Measurements from ENCODE around the gene SLC45A2.
A peak's percentile ranks its signal among the peaks of the same experiment; 100 is the strongest.

Gene SLC45A2

DNA sequence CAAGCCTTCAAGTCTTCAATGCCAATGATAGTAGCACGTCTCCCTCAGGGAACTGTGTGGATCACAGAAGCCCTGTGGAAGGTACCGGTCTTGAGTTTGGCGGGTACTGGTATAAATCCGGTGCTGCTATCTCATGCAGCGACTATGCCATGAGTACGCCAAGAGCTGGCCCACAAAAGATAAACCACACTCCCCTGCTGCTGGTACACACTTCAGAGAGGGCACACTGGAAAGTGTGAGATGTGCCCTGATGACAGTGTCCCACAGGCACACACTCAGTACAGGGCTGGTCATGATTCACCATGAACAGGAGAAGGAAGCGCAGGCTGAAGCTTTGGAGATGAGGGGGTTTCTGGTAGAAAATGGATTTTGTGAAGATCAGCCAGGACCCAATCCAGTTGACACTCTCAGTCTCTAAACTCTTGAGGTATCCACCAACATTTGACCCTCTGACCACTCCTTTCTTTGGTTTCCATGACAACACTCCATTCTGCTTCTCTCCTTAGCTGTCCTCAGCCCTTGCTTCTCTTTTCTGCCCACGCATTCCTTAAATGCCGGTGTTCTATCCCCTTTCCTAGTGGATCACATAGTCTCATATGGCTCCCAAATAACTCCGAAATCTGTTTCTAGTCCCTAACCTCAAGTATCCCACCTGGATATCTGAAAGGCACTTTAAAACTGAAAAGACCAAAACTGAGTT, 18.3 kb upstream of the SLC45A2 start:
- TF ChIP-seq, protein P1, sequence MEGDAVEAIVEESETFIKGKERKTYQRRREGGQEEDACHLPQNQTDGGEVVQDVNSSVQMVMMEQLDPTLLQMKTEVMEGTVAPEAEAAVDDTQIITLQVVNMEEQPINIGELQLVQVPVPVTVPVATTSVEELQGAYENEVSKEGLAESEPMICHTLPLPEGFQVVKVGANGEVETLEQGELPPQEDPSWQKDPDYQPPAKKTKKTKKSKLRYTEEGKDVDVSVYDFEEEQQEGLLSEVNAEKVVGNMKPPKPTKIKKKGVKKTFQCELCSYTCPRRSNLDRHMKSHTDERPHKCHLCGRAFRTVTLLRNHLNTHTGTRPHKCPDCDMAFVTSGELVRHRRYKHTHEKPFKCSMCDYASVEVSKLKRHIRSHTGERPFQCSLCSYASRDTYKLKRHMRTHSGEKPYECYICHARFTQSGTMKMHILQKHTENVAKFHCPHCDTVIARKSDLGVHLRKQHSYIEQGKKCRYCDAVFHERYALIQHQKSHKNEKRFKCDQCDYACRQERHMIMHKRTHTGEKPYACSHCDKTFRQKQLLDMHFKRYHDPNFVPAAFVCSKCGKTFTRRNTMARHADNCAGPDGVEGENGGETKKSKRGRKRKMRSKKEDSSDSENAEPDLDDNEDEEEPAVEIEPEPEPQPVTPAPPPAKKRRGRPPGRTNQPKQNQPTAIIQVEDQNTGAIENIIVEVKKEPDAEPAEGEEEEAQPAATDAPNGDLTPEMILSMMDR (IDR thresholded peaks at IDR 0.05; ENCODE audit: extremely low read depth, insufficient read depth, missing control alignments) = no peak
- DNase-seq (ENCODE audit: low spot score) = no peak
- in situ Hi-C loops (cut with MboI; ENCODE audit: low pct_unique_long_range_greater_than_20kb, low sequenced_read_pairs, unreplicated experiment) = no loop called here

DNA sequence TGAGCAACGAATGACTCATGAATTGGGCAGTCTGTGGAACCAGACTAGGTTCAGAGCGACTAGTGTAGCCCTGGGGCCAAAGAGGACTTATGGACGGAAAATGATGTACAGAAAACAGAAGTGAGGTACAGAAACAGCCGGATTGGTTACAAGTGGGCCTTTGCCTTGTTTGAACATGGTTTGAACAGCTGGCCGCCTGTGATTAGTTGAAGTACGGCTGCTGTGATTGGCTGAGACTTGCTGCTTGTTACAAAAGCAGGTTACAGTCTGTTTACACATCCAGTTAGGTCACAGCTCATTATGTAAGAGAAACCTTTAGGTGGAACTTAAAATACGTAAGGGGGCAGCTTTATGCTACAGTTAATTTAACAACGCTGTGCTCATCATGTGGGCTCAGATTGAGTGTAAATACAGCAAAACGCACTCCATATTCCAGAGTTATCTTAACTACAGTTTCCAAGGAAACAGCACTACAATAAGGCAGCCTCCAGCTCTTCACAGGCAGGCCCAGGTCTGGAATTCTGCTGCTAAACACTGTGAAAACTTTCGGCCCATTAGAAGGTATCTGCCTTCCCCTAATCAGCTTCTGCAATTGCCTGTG, 16.8 kb upstream of the SLC45A2 start:
- TF ChIP-seq, protein P1 (IDR thresholded peaks at IDR 0.05; ENCODE audit: extremely low read depth, insufficient read depth, missing control alignments) = no peak
- DNase-seq (ENCODE audit: low spot score) = no peak
- in situ Hi-C loops (cut with MboI; ENCODE audit: low pct_unique_long_range_greater_than_20kb, low sequenced_read_pairs, unreplicated experiment) = no loop called here

DNA sequence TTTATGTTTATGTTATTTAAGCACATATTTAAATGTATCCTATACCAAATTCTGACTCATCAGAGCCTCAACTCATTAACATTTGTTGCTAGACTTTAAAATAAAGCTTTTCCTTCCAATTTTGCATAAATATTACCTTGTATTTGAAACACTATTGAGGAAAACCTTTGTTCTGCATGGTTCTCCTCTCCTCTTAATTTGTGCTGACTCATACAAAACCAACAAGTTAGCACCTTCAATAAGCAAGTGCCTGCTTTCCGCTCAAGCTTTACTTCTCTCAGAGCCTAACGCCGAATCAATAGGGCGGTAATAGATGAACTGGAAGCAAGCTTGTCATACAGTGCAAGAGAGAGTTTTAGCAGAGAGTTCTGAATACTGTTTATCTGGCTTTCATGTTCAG, 15.5 kb upstream of the SLC45A2 start:
- in situ Hi-C loops (cut with MboI; ENCODE audit: low pct_unique_long_range_greater_than_20kb, low sequenced_read_pairs, unreplicated experiment) = loop anchor here (10.0 kb wide), 1 partner anchor 465 kb away; no protein-coding TSS in a partner anchor
- TF ChIP-seq, protein P1 (IDR thresholded peaks at IDR 0.05; ENCODE audit: extremely low read depth, insufficient read depth, missing control alignments) = no peak
- no peak for DNase-seq (ENCODE audit: low spot score)

DNA sequence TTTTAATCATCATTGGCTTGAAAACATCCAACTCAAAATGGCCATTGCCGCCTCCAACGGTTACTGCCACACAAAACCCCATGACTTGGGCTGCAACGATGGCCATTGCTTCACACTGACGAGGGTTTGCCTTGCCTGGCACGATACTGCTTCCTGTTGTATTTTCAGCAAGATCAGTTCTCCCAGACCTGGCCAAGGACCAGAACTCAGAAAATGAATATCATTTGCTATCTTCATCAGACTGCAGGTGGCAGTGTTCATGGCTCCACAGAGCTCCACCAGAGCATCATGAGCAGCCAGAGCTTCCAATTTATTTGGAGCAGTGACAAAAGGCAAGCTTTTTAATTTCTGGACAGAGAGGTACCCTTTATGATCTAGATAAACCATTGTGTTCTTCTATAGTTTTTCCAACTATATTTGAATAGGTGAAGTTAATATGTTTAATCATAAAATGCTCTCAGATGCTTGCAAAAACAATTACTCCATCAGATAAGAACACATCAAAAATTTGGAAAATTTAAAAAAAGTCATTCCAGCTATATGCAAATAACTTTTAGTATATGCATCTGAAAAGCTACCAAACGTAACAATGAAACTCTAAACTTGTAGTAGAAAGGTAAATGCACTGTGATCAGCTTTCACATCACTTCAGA, 13.0 kb upstream of the SLC45A2 start:
- DNase-seq (ENCODE audit: low spot score) = peak; percentile 47
- TF ChIP-seq, protein P1 (IDR thresholded peaks at IDR 0.05; ENCODE audit: extremely low read depth, insufficient read depth, missing control alignments) = peak; percentile 68
- in situ Hi-C loops (cut with MboI; ENCODE audit: low pct_unique_long_range_greater_than_20kb, low sequenced_read_pairs, unreplicated experiment) = loop anchor here (10.0 kb wide), 1 partner anchor 467 kb away; no protein-coding TSS in a partner anchor

DNA sequence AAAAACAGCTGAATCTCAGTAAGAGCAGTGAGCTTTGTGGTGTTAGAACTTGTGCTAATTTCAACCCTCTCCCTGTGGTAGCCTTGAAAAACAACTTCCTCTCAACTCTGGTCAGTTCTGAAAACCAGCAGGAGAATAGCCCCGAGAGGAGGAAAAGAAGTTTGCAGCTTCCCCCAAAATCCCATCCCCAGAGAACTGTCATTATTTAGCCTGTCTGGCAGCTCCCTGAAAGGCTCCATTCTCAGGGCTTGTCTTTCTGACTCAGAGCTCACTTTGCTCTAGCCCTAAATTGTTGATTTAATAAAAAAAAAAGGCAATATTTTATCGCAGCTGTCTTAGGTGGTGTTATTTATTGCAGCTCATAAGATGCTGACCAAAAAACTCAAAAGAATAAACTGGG, 11.4 kb upstream of the SLC45A2 start:
- DNase-seq (ENCODE audit: low spot score) = no peak
- in situ Hi-C loops (cut with MboI; ENCODE audit: low pct_unique_long_range_greater_than_20kb, low sequenced_read_pairs, unreplicated experiment) = loop anchor here (10.0 kb wide), 1 partner anchor 469 kb away; no protein-coding TSS in a partner anchor
- TF ChIP-seq, protein P1 (IDR thresholded peaks at IDR 0.05; ENCODE audit: extremely low read depth, insufficient read depth, missing control alignments) = no peak

DNA sequence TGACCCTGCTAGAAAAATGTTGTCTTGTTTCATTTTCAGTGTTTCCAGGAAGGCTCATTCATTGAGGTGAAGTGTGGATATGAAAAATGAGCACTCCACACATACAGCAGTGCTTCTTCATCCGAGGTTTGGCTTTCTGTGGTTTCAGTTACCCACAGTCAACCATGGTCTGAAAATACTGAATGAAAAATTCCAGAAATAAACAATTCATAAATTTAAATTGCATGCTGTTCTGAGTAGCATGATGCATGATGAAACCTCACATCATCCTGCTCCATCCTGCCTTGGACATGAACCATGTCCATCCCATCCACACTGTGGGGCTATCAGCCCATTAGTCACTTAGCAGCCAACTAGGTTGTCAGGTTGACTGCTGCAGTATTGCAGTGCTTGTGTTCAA, 10.4 kb upstream of the SLC45A2 start:
- no peak for DNase-seq (ENCODE audit: low spot score)
- in situ Hi-C loops (cut with MboI; ENCODE audit: low pct_unique_long_range_greater_than_20kb, low sequenced_read_pairs, unreplicated experiment) = loop anchor here (10.0 kb wide), 1 partner anchor 470 kb away; no protein-coding TSS in a partner anchor
- TF ChIP-seq, protein P1 (IDR thresholded peaks at IDR 0.05; ENCODE audit: extremely low read depth, insufficient read depth, missing control alignments) = no peak

All from GM13977 (cell line).